Measurements from ENCODE around the gene SLC26A3. TPM values are rescaled to one million over a fixed set of nuclear protein-coding genes. Genes with fewer than 3 reads are reported as not detected.

Gene SLC26A3
- 0.02 to 0.05 TPM in 2 of 5 replicates, not detected in the others for total RNA-seq (2022; extraction: Qiagen RNA extraction)

DNA sequence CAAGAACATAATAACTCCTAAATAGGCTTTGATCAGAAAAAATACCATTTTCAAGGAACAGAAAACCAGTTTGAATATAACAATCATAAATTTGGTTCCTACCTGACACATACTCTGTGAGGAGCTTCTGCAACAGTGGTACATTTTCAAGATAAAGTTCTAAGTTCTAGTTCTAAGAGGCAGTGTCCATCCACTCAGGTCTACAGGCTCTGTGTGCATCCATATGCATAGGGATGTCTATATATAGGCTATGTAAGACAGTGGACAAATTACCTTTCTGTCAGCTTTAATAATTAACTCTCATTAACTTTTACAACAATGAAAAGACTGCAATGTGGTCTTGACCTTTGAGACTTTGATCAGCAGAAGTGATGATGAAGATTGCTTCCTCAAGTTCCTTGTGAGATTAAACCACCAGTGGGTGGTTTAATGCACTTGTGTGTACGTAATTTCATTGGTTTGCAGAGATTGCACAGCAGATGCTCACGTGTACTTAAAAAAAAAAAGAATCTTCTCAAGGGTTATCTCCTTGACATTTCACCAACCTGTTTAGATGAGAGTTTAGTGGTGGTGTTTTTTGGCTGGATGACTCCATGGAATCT, at the start of gene SLC26A3:
Gene SLC26A3 (minus strand): TSS at position 215 of the 602 bp plus-strand sequence. CDS start 8,714 bp downstream, outside the sequence.

GRCh38 chr7:107743567-107744344, 59.3 kb downstream of the SLC26A3 start, which contains the start of gene CBLL1:
Gene CBLL1, plus strand, starts transcription at chr7:107744142. Its CDS starts 22 bp downstream, at chr7:107744164.

Other genes with a start within 250 kb of the SLC26A3 start
- gene COG5, start 239.3 kb downstream of the SLC26A3 start, total RNA-seq (2022; extraction: Qiagen RNA extraction): 7.5 to 13.7 TPM (median 9.9 TPM) in 5 replicates
- 8.3 to 10.1 TPM (median 9.8 TPM) in 5 replicates for gene DUS4L, start 239.3 kb downstream of the SLC26A3 start, total RNA-seq (2022; extraction: Qiagen RNA extraction)
- gene BCAP29, start 223.0 kb downstream of the SLC26A3 start, total RNA-seq (2022; extraction: Qiagen RNA extraction): 32.0 to 44.8 TPM (median 39.2 TPM) in 5 replicates
- 0.03 to 0.14 TPM (median 0.07 TPM) in 5 replicates for gene SLC26A4, start 142.4 kb downstream of the SLC26A3 start, total RNA-seq (2022; extraction: Qiagen RNA extraction)
- 26.4 to 50.6 TPM (median 28.8 TPM) in 5 replicates for gene CBLL1, start 59.1 kb downstream of the SLC26A3 start, total RNA-seq (2022; extraction: Qiagen RNA extraction)
- gene DLD, start 88.0 kb upstream of the SLC26A3 start, total RNA-seq (2022; extraction: Qiagen RNA extraction): 81.3 to 132 TPM (median 90.0 TPM) in 5 replicates
- 94.3 to 137 TPM (median 104 TPM) in 5 replicates for gene LAMB1, start 199.9 kb upstream of the SLC26A3 start, total RNA-seq (2022; extraction: Qiagen RNA extraction)

Data from A549 treated with AZD2906 at 1 μM for 4 hours (cell line).